ENCODE results near the gene TBL1X.

DNA sequence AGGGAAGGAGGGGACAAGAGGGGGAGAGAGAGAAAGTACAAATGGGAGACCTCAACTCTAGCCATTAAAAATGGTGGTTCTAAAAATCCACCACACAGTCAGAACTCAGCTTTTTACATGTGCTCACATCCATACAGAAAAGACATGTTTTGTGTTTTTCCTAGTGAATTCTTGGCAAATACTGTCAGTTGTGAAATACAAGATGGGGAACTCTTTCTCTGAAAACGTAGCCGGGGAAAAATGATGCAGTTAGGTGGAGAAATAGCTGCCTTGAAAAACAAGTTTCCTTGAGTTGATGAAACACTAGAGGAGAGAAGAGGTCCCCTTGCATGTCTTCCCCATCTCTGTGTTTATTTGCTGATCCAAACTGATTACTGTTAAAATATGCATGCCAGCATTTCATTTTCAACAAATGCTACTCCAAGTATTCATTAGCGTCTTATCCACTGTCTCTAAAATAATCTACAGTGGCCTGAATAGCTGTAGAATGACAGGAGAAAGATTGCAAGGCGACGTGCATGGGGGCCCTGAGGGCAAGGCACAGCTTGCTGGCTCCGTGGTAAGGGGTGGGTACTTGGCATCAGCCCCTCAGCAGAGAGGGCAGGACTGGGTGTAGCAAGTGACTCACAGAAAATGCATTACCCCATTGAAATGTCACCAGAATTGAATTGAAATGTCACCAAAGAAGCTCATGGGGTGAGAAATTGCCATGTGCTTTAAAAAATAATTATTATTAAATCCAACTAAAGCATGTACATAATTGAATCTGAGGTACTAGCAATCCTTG, 48.1 kb upstream of the TBL1X start:
- TF ChIP-seq EP300 (IDR thresholded peaks at IDR 0.05) (no peak), POLR2A (IDR thresholded peaks at IDR 0.05; ENCODE audit: low read depth) (no peak), POLR2AphosphoS5 (IDR thresholded peaks at IDR 0.05) (peak in 1 of 2 donors; percentile 22)
- TF ChIP-seq, protein P1, sequence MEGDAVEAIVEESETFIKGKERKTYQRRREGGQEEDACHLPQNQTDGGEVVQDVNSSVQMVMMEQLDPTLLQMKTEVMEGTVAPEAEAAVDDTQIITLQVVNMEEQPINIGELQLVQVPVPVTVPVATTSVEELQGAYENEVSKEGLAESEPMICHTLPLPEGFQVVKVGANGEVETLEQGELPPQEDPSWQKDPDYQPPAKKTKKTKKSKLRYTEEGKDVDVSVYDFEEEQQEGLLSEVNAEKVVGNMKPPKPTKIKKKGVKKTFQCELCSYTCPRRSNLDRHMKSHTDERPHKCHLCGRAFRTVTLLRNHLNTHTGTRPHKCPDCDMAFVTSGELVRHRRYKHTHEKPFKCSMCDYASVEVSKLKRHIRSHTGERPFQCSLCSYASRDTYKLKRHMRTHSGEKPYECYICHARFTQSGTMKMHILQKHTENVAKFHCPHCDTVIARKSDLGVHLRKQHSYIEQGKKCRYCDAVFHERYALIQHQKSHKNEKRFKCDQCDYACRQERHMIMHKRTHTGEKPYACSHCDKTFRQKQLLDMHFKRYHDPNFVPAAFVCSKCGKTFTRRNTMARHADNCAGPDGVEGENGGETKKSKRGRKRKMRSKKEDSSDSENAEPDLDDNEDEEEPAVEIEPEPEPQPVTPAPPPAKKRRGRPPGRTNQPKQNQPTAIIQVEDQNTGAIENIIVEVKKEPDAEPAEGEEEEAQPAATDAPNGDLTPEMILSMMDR (IDR thresholded peaks at IDR 0.05): no peak

Data from esophagus muscularis mucosa (tissue), 4 donors.